Kidney epithelial cell (primary cell): ENCODE measurements around the gene KRTAP5-9. TPM values are rescaled to one million over a fixed set of nuclear protein-coding genes. Genes with fewer than 3 reads are reported as not detected.

ENCODE experiments used
- total RNA-seq: library from RNA; depleted of rRNA; stranded (reverse); fragments of >200 nt; gene quantifications from 2 replicates; pipeline ENCODE4 v1.2.3, GENCODE V29; 2015

The KRTAP5-9 gene
- total RNA-seq, 1 donor from 2014 or later: not detected

Other genes with a start within 250 kb of the KRTAP5-9 start
- 88.8 and 105 TPM in 2 replicates for gene DHCR7, start 100.0 kb upstream of the KRTAP5-9 start, total RNA-seq
- 66.7 and 70.1 TPM in 2 replicates for gene NADSYN1, start 95.2 kb upstream of the KRTAP5-9 start, total RNA-seq
- gene KRTAP5-7, start 21.2 kb upstream of the KRTAP5-9 start, total RNA-seq: not detected in 2 replicates
- gene KRTAP5-8, start 10.4 kb upstream of the KRTAP5-9 start, total RNA-seq: not detected in 2 replicates
- gene KRTAP5-10, start 17.1 kb downstream of the KRTAP5-9 start, total RNA-seq: not detected in 2 replicates
- not detected in 2 replicates for gene KRTAP5-11, start 34.5 kb downstream of the KRTAP5-9 start, total RNA-seq